Measurements from ENCODE around the gene HELQ. TPM values are rescaled to one million over a fixed set of nuclear protein-coding genes. Genes with fewer than 3 reads are reported as not detected.
A peak's percentile ranks its signal among the peaks of the same experiment; 100 is the strongest.

The HELQ gene
- total and polyA plus RNA-seq, 2 of the 13 experiments (the other 11 are each of a cell fraction or from before 2014, with no cell fraction given): 6.6 to 10.8 TPM

- TF ChIP-seq ERF (CRISPR knock-in tag; IDR thresholded peaks at IDR 0.05) (peak; percentile 69), SOX6 (IDR thresholded peaks at IDR 0.05) (no peak), SOX6 (CRISPR knock-in tag; IDR thresholded peaks at IDR 0.05) (peak; percentile 86), FOXK2 (IDR thresholded peaks at IDR 0.05) (no peak), SMC3 (IDR thresholded peaks at IDR 0.05; ENCODE audit: low read length) (no peak; the same call in 1 of the 2 replicates), KAT7 (CRISPR knock-in tag; IDR thresholded peaks at IDR 0.05; ENCODE audit: borderline replicate concordance) (no peak), ZKSCAN8 (CRISPR knock-in tag; IDR thresholded peaks at IDR 0.05; ENCODE audit: borderline replicate concordance) (no peak), NKX3-1 (CRISPR knock-in tag; IDR thresholded peaks at IDR 0.05) (no peak), ZKSCAN1 (IDR thresholded peaks at IDR 0.05; ENCODE audit: low read length) (0 out of 2 replicates have a peak, but pooled peaks have one; percentile 25), FOXA3 (CRISPR knock-in tag; IDR thresholded peaks at IDR 0.05) (peak; percentile 69), HMG20B (CRISPR knock-in tag; conservative IDR thresholded peaks at IDR 0.05) (no peak), HNF4G (IDR thresholded peaks at IDR 0.05; ENCODE audit: borderline replicate concordance, low read depth, low read length) (peak; percentile 70), HNF4G (CRISPR knock-in tag; IDR thresholded peaks at IDR 0.05; ENCODE audit: borderline replicate concordance, low read depth) (peak; percentile 32; the same call in 1 of the 2 replicates), ZNF790 (CRISPR knock-in tag; IDR thresholded peaks at IDR 0.05; ENCODE audit: borderline replicate concordance) (no peak), CBX1 (IDR thresholded peaks at IDR 0.05; ENCODE audit: low read depth) (no peak), TERF1 (CRISPR knock-in tag; IDR thresholded peaks at IDR 0.05) (no peak), ZNF430 (CRISPR knock-in tag; IDR thresholded peaks at IDR 0.05) (peak; percentile 59; the same call in 1 of the 2 replicates), ZNF253 (CRISPR knock-in tag; IDR thresholded peaks at IDR 0.05; ENCODE audit: borderline replicate concordance) (no peak), JUNB (CRISPR knock-in tag; IDR thresholded peaks at IDR 0.05; ENCODE audit: borderline replicate concordance) (no peak), ZBTB21 (CRISPR knock-in tag; IDR thresholded peaks at IDR 0.05) (no peak), ZNF280D (CRISPR knock-in tag; IDR thresholded peaks at IDR 0.05) (0 out of 2 replicates have a peak, but pooled peaks have one; percentile 24), NR1H2 (CRISPR knock-in tag; IDR thresholded peaks at IDR 0.05; ENCODE audit: borderline replicate concordance, low read depth) (no peak), ZNF383 (CRISPR knock-in tag; IDR thresholded peaks at IDR 0.05; ENCODE audit: borderline replicate concordance) (no peak)
- TF ChIP-seq, protein P1, sequence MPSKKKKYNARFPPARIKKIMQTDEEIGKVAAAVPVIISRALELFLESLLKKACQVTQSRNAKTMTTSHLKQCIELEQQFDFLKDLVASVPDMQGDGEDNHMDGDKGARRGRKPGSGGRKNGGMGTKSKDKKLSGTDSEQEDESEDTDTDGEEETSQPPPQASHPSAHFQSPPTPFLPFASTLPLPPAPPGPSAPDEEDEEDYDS (CRISPR knock-in tag; IDR thresholded peaks at IDR 0.05): peak; percentile 67
- TF ChIP-seq, protein P2, sequence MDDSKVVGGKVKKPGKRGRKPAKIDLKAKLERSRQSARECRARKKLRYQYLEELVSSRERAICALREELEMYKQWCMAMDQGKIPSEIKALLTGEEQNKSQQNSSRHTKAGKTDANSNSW (CRISPR knock-in tag; IDR thresholded peaks at IDR 0.05; ENCODE audit: borderline replicate concordance): no peak
- TF ChIP-seq, protein P3, sequence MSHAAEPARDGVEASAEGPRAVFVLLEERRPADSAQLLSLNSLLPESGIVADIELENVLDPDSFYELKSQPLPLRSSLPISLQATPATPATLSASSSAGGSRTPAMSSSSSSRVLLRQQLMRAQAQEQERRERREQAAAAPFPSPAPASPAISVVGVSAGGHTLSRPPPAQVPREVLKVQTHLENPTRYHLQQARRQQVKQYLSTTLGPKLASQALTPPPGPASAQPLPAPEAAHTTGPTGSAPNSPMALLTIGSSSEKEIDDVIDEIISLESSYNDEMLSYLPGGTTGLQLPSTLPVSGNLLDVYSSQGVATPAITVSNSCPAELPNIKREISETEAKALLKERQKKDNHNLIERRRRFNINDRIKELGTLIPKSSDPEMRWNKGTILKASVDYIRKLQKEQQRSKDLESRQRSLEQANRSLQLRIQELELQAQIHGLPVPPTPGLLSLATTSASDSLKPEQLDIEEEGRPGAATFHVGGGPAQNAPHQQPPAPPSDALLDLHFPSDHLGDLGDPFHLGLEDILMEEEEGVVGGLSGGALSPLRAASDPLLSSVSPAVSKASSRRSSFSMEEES (CRISPR knock-in tag; IDR thresholded peaks at IDR 0.05): peak; percentile 71
Observed at GRCh38 chr4:83362492-83363329, 92.9 kb downstream of the HELQ start (continued).
